CD4-positive, alpha-beta T cell treated with Interleukin-17A for 1 hour (primary cell): ENCODE results near the gene ARSB.
"Not testable (repeated sequence)": the region's sequence is repeated elsewhere in the genome, so short reads cannot be mapped to it uniquely, and the experiment has no call there.

ENCODE experiments used
- DNase-seq: peaks from one replicate; pipeline ENCODE4 v3.0.0-alpha.2; 2020

Gene ARSB

GRCh38 chr5:78771260-78772205, 213.6 kb downstream of the ARSB start:
- no peak for DNase-seq

GRCh38 chr5:78768781-78769380, 216.2 kb downstream of the ARSB start:
- DNase-seq, result no peak

- DNase-seq, result no peak
Observed at GRCh38 chr5:78766412-78766762, 218.7 kb downstream of the ARSB start.

- DNase-seq, result no peak
Observed at GRCh38 chr5:78765756-78766411, 219.2 kb downstream of the ARSB start.

GRCh38 chr5:78765116-78765515, 220.0 kb downstream of the ARSB start:
- DNase-seq, result no peak

GRCh38 chr5:78763659-78764189, 221.4 kb downstream of the ARSB start:
- DNase-seq, result no peak

- not testable (repeated sequence) for DNase-seq
Observed at GRCh38 chr5:78762743-78763142, 222.4 kb downstream of the ARSB start.

- no peak for DNase-seq
Observed at GRCh38 chr5:78761840-78762239, 223.3 kb downstream of the ARSB start.

GRCh38 chr5:78760770-78761169, 224.3 kb downstream of the ARSB start:
- DNase-seq, result no peak

- no peak for DNase-seq
Observed at GRCh38 chr5:78760366-78760765, 224.7 kb downstream of the ARSB start.

- DNase-seq, result no peak
Observed at GRCh38 chr5:78758169-78758839, 226.8 kb downstream of the ARSB start.

- no peak for DNase-seq
Observed at GRCh38 chr5:78757269-78758053, 227.6 kb downstream of the ARSB start.

- no peak for DNase-seq
Observed at GRCh38 chr5:78756858-78757257, 228.3 kb downstream of the ARSB start.

- DNase-seq, result no peak
Observed at GRCh38 chr5:78755822-78756429, 229.2 kb downstream of the ARSB start.

GRCh38 chr5:78754655-78755054, 230.5 kb downstream of the ARSB start:
- no peak for DNase-seq

- DNase-seq, result no peak
Observed at GRCh38 chr5:78753093-78753531, 232.0 kb downstream of the ARSB start.

GRCh38 chr5:78751872-78752271, 233.2 kb downstream of the ARSB start:
- no peak for DNase-seq

- DNase-seq, result no peak
Observed at GRCh38 chr5:78750281-78750680, 234.8 kb downstream of the ARSB start.

GRCh38 chr5:78747705-78748359, 237.3 kb downstream of the ARSB start:
- no peak for DNase-seq

GRCh38 chr5:78747055-78747454, 238.1 kb downstream of the ARSB start:
- DNase-seq, result no peak
